ENCODE data around the gene F10.

F10 gene

DNA sequence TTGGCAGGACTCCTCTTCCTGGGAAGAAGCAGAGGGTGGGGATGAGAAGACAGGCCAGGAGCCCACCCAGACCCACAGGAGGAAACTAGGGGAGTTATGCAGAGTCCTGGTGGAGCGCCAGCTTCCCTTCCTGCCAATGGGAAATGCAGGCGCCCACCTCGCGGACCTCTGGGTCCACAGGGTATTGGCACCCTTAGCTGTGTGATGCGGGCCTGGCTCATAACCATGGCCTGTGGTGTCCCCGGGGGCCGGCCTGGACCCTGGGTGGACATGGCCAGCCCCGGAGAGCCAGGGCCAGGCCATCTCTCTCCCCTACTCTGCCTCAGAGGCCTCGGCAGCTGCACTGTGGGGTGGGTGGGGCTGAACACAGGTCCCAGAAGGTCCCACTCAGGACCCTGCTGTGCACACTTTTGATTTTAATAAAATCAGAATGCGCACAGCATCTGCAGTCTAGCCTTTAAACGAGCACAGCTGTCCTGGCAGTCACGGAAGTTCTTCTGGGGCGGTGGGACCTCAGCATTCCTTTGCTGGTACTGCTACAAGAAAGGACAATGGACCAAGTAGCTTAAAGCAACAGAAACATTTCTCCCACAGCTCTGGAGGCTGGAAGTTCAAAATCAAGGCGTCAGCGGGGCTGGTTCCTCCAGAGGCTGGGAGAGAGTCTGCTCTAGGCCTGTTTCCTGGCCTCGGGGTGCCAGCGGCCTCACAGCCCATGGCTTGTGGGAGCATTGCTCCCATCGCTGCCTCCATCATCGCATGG lies 1.8 kb downstream of the F10 start:
- Histone ChIP-seq H3K27ac (replicated peaks) (no peak overlapping the region), H3K27me3 (ENCODE audit: insufficient read depth, poor library complexity, severe bottlenecking) (peaks cover 6% of the 10 kb centered on the region), H3K4me3 (replicated peaks; ENCODE audit: insufficient read depth, low read length) (no peak overlapping the region)
- no peak for DNase-seq (ENCODE audit: low read depth in 1 of 2, low spot score in 1 of 2)
- TF ChIP-seq, protein P1, sequence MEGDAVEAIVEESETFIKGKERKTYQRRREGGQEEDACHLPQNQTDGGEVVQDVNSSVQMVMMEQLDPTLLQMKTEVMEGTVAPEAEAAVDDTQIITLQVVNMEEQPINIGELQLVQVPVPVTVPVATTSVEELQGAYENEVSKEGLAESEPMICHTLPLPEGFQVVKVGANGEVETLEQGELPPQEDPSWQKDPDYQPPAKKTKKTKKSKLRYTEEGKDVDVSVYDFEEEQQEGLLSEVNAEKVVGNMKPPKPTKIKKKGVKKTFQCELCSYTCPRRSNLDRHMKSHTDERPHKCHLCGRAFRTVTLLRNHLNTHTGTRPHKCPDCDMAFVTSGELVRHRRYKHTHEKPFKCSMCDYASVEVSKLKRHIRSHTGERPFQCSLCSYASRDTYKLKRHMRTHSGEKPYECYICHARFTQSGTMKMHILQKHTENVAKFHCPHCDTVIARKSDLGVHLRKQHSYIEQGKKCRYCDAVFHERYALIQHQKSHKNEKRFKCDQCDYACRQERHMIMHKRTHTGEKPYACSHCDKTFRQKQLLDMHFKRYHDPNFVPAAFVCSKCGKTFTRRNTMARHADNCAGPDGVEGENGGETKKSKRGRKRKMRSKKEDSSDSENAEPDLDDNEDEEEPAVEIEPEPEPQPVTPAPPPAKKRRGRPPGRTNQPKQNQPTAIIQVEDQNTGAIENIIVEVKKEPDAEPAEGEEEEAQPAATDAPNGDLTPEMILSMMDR (IDR thresholded peaks at IDR 0.05; ENCODE audit: insufficient read depth, low read length) = no peak
- TF ChIP-seq POLR2AphosphoS5 (IDR thresholded peaks at IDR 0.05; ENCODE audit: low read depth) = no peak
- TF ChIP-seq, protein P2, sequence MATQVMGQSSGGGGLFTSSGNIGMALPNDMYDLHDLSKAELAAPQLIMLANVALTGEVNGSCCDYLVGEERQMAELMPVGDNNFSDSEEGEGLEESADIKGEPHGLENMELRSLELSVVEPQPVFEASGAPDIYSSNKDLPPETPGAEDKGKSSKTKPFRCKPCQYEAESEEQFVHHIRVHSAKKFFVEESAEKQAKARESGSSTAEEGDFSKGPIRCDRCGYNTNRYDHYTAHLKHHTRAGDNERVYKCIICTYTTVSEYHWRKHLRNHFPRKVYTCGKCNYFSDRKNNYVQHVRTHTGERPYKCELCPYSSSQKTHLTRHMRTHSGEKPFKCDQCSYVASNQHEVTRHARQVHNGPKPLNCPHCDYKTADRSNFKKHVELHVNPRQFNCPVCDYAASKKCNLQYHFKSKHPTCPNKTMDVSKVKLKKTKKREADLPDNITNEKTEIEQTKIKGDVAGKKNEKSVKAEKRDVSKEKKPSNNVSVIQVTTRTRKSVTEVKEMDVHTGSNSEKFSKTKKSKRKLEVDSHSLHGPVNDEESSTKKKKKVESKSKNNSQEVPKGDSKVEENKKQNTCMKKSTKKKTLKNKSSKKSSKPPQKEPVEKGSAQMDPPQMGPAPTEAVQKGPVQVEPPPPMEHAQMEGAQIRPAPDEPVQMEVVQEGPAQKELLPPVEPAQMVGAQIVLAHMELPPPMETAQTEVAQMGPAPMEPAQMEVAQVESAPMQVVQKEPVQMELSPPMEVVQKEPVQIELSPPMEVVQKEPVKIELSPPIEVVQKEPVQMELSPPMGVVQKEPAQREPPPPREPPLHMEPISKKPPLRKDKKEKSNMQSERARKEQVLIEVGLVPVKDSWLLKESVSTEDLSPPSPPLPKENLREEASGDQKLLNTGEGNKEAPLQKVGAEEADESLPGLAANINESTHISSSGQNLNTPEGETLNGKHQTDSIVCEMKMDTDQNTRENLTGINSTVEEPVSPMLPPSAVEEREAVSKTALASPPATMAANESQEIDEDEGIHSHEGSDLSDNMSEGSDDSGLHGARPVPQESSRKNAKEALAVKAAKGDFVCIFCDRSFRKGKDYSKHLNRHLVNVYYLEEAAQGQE (IDR thresholded peaks at IDR 0.05; ENCODE audit: insufficient replicate concordance, low read depth) = no peak

GRCh38 chr13:113125506-113126264 lies 3.1 kb downstream of the F10 start:
- DNase-seq (ENCODE audit: low read depth in 1 of 2, low spot score in 1 of 2) = no peak
- Histone ChIP-seq H3K4me3 (replicated peaks; ENCODE audit: insufficient read depth, low read length) (no peak overlapping the region), H3K27me3 (ENCODE audit: insufficient read depth, poor library complexity, severe bottlenecking) (peaks cover 6% of the 10 kb centered on the region), H3K27ac (replicated peaks) (no peak overlapping the region)
- no peak for TF ChIP-seq POLR2AphosphoS5 (IDR thresholded peaks at IDR 0.05; ENCODE audit: low read depth)
- TF ChIP-seq, protein P1 (IDR thresholded peaks at IDR 0.05; ENCODE audit: insufficient read depth, low read length) = no peak
- TF ChIP-seq GABPA (IDR thresholded peaks at IDR 0.05; ENCODE audit: low read depth) = no peak
- TF ChIP-seq, protein P2 (IDR thresholded peaks at IDR 0.05; ENCODE audit: insufficient replicate concordance, low read depth) = no peak
- no peak for TF ChIP-seq SPI1 (IDR thresholded peaks at IDR 0.05; ENCODE audit: borderline replicate concordance, low read depth)

- TF ChIP-seq, protein P1 (IDR thresholded peaks at IDR 0.05; ENCODE audit: insufficient read depth, low read length) = no peak
- TF ChIP-seq, protein P2 (IDR thresholded peaks at IDR 0.05; ENCODE audit: insufficient replicate concordance, low read depth) = no peak
- TF ChIP-seq SPI1 (IDR thresholded peaks at IDR 0.05; ENCODE audit: borderline replicate concordance, low read depth) = no peak
- no peak for TF ChIP-seq GABPA (IDR thresholded peaks at IDR 0.05; ENCODE audit: low read depth)
- no peak for TF ChIP-seq POLR2AphosphoS5 (IDR thresholded peaks at IDR 0.05; ENCODE audit: low read depth)
- Histone ChIP-seq H3K27ac (replicated peaks) (no peak overlapping the region), H3K4me3 (replicated peaks; ENCODE audit: insufficient read depth, low read length) (no peak overlapping the region), H3K27me3 (ENCODE audit: insufficient read depth, poor library complexity, severe bottlenecking) (peaks cover 7% of the 10 kb centered on the region)
- no peak for DNase-seq (ENCODE audit: low read depth in 1 of 2, low spot score in 1 of 2)
Observed at GRCh38 chr13:113126265-113127150, 3.9 kb downstream of the F10 start.
